Measurements from ENCODE around the gene KRT86. TPM values are rescaled to one million over a fixed set of nuclear protein-coding genes. Genes with fewer than 3 reads are reported as not detected.

The KRT86 gene
- not detected in 2 replicates for total RNA-seq (2014; rRNA removed; shearing (Covaris generic))

DNA sequence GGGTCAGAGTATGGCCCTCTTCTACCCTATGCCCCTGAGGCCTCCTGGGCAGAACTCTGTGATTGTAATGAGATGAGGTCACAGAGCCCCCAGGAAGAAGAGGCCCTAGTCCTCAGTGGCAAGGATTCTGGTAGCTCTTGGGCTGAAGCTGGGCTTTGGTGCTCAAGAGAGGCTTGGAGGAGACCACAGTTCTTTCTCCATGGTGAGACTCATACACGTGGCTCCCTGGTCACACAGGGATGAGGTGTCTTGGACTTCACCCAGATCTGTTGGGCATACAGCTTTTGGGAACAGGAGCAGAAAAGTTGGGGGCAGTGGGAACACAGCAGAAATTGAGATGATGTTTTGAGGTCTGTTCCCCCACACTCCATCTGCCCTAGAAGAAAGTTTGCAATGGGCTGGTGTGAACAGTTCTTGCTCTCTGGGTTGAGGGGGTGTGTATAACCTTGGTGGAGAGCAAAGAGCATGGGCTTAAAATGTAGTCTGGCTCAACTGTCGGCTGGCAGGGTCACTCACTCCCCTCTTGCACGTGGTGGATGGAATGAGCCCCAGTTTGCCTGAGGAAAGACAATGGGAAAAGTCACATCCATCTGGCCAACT is at the start of gene KRT86:
Gene KRT86 (plus strand): TSS at position 125 of the 600 bp plus-strand sequence. CDS start 27,272 bp downstream, outside the sequence.
- DNase-seq (ENCODE audit: low spot score), result no peak
- in situ Hi-C loops (cut with HindIII; ENCODE audit: low sequenced_read_pairs), result no loop called here

DNA sequence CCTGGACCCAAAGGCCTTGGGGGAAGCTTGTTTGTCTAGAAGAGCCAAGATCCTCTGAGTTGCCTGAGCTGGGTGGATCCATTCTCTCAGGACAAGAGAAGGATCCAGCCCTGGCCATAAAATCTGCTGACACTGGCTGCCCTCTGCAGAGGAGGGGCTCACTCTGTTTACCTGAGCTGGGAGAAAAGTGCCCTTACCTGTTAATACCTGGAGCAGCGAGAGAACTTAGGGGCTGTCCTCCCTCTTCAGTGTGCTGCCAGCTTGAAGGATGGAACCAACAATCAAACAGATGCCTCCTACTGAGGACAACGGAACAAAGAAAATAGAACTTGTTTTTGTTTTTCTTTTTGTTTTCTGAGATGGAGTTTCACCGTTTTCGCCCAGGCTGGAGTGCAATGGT is 48.7 kb upstream of the KRT86 start:
- in situ Hi-C loops (cut with HindIII; ENCODE audit: low sequenced_read_pairs), result no loop called here
- DNase-seq (ENCODE audit: low spot score), result no peak

DNA sequence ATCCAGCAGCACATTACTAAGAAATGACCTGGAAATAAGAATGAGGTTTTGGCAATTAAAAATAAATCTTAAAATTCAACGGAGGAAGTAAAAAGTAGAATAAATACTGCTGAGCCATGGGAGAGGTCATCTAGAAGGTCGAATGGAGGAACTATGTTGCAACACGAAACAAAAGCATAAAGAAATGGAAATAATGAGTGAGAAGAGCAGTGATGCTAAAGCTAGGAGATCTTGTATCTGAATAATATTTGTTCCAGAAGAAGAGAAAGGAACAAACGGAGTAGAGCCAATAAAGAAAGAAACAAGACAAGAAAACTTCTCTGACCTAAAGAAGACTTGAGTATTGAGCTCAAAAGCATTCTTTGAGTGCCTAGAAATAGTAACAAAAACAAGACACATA is 48.0 kb upstream of the KRT86 start:
- DNase-seq (ENCODE audit: low spot score), result no peak
- in situ Hi-C loops (cut with HindIII; ENCODE audit: low sequenced_read_pairs), result no loop called here

DNA sequence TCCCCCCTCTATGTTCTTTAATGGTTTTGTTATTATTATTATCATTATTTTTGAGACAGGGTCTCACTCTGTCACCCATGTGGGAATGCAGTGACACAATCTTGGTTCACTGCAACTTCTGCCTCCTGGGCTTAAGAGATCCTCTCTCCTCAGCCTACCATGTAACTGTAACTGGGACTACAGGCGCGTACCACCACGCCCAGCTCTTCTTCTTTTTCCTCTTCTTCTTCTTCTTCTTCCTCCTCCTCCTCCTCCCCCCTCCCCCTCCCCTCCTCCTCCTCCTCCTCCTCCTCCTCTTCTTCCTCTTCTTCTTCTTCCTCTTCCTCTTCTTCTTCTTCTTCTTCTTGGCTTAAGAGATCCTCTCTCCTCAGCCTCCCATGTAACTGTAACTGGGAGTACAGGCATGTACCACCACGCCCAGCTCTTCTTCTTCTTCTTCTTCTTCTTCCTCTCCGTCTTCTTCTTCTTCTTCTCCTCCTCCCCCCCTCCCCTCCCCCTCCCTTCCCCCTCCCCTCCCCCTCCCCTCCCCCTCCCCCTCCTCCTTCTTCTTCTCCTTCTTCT is 46.8 kb upstream of the KRT86 start:
- DNase-seq (ENCODE audit: low spot score), result no peak
- in situ Hi-C loops (cut with HindIII; ENCODE audit: low sequenced_read_pairs), result no loop called here

DNA sequence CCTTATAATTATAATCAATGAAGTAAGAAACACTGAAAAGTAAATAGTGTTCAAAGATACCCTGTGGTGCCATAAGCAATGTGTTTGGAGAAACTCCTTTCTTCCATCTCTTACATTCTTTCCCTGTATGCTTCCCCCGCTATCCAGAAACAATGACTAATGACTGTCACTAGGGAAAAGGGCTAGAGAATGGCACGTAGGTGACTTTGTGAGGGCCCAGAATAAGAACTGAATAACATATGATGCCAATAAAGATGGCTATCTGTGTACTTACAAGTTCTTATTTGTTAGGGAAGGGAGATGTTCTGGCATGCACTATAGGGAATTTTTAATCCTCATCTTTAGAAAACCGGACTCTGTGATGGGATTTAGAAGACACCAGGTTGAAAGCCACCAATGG is 46.1 kb upstream of the KRT86 start:
- in situ Hi-C loops (cut with HindIII; ENCODE audit: low sequenced_read_pairs), result no loop called here
- no peak for DNase-seq (ENCODE audit: low spot score)

DNA sequence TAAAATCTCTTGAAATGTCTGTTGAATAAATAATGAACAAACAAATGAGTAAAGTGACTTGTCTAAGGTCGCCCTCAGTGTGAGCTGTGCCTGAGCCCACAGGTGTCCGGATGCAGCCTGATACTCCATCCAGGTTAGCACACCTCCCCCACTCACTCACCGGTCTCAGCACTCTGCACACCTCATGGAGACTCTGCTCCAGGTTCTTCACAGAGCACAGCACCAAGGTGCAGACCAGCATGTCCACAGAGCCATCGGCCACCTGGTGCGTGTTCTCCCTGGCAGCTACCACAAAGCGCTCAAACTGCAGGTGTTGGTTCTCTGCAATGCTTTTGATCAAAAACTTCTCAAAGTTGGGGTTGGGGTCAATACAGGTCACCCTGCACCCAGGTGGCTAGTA is 45.5 kb upstream of the KRT86 start:
- no peak for DNase-seq (ENCODE audit: low spot score)
- in situ Hi-C loops (cut with HindIII; ENCODE audit: low sequenced_read_pairs), result no loop called here

DNA sequence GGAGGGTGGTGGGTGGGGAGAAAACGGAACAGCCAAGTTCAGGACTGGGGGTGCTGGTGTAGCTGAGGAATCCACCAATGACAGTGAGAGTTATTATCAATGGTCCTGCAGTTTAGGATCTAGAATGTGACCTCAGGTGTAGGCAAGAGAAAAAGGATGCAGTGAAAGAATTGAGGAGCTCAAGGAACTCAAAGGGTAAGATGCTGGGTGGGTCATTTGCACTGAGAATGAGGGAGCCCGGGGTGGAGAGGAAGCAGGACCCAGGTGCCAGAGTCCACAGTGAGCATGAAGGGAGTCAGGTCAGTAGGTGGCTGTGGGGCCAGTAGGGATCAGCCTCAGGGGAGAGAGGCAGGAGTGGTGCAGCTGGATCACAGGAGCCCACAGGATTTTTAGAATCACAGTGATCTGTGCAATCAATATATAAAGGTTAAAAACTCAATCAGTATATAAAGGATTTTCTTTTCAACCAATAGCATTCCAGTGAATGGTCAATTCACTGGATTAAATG is 44.6 kb upstream of the KRT86 start:
- in situ Hi-C loops (cut with HindIII; ENCODE audit: low sequenced_read_pairs), result no loop called here
- DNase-seq (ENCODE audit: low spot score), result no peak

DNA sequence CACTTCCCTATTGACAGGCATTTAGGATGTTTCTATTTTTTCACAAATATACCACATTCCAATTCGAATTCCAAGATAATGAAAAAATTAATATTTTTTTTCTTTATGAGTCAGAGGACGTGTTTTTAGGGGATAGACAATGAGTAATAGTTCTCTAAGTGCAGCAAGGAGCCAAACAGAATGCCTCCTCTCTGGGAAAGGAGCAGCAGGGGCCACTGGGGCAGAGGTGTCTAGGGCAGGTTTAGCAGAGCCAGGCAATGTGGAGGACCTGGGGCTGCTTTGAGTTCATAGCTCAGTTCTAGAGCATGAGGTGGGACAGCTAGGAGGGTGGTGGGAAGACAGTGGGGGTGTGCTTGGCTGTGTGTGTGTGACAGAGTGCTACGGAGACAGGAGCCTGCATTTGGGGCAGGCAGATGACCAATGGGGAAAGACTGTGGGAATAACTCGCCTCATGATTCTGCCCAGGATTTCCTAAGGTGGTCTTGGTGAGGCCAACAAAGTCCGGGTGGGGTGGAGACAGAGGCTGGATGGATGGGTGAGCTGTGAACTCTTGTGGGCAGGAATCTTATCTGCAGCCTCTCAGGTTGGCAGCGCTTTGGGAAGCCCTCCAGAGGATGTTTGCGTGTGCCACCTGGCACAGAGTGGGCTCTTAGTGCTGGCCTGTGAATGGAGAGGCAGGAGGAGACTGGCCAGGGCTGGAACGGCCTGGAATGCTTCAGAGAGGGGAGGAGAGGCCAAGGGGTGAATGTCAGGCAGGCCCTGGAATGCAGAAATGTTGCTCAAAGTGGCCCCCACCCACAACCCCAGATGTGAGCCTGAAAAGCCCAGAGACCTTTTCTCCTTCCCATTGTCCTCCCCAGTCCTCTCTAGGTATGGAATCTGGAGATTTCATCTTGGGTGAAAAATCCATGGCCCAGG is 43.8 kb upstream of the KRT86 start:
- peak; percentile 61 for DNase-seq (ENCODE audit: low spot score)
- in situ Hi-C loops (cut with HindIII; ENCODE audit: low sequenced_read_pairs), result no loop called here

DNA sequence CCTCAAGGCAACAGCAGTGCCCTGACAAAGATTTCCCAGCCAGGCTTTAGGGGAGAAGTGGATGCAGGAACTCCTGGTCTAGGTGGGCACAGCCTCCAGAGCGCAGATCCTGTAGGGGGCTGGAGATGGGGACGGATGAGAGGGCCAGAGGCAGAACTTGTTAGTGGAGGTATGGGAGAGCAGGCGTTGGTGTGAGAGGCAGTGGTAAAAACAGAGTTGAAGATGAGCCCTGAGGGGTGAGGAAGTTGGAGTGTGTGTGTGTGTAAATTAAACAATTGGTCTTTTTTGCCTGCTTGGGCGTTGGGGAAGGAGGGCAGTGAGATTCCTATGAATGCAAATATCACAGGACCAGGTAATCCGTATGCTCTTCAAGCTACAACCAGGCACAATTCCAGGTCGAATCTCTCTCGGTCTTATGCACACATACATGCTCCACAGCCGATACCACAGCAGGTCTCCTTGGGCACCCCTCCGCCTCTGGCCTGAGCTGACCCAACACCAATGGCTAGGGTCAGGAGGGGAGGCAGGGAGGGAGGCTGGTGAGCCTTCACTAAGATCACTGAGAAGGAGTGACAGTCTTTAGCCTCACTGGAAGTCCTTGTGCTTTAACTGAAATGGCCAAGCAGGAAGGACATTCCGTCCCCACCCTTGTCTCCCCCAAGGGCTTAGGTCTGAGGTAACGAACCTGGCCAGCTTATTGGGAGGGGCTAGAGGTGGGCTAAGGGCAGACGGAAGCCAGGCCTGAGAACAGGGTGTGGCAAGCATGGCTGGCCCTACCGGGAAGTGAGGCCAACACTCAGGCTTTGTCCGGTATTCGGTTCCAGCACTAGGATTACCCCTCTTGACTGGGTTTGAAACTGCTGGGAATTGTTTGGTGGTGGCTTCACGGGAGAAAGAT is 42.9 kb upstream of the KRT86 start:
- no peak for DNase-seq (ENCODE audit: low spot score)
- in situ Hi-C loops (cut with HindIII; ENCODE audit: low sequenced_read_pairs), result no loop called here

DNA sequence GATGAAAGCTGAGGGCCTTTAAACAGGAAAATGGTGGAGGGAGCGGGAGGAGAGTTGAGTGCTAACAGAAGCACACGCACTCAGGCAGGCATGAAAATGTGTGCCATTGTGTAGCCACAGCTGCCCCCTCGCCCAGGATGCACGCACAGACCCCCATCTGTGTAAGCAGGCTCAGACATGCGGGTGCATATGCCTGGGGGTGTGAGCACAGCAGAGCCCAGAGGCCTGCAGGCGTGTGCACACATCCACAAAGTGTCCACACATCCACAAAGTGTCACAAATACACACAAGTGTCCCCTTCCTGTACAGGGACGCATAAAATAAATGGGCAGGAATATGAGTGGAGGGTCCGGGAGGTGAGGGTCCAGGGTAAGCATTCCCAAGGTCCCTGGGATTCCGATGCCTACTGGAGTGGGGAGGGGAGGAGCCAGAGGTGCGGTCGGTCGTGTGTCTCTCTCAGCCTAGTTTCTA is 42.2 kb upstream of the KRT86 start:
- DNase-seq (ENCODE audit: low spot score), result no peak
- in situ Hi-C loops (cut with HindIII; ENCODE audit: low sequenced_read_pairs), result no loop called here

DNA sequence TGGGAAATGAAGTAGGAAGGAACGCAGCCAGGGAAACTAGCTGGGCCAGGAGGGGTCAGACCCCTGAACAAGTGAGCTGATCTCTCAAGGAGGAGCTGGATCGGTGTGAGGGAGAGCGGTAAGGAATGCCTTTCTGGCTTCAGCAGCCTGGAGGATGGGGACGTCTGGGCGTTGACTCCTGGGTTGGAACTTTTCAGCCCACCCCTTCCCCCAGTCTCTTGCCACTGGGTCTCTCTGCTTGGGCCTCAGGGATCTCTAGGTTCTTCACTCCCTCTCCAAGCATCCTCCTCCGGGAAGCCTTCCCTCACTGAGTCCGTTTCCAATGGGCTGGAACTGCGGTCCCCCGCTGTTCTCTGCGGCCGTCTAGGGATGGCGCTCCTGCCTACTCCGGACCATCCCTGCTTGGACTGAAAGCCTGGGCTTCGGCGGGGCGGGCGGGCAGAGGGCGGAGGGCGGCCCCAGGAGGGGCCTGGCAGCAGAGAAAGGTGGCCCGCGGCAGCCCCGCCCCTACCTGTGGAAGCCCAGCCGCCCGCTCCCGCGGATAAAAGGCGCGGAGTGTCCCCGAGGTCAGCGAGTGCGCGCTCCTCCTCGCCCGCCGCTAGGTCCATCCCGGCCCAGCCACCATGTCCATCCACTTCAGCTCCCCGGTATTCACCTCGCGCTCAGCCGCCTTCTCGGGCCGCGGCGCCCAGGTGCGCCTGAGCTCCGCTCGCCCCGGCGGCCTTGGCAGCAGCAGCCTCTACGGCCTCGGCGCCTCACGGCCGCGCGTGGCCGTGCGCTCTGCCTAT is 41.6 kb upstream of the KRT86 start, which contains the start of gene KRT7:
Gene KRT7 (plus strand): TSS at position 570 of the 788 bp plus-strand sequence. CDS start 54 bp downstream, at position 624.
- DNase-seq (ENCODE audit: low spot score), result no peak
- in situ Hi-C loops (cut with HindIII; ENCODE audit: low sequenced_read_pairs), result no loop called here

DNA sequence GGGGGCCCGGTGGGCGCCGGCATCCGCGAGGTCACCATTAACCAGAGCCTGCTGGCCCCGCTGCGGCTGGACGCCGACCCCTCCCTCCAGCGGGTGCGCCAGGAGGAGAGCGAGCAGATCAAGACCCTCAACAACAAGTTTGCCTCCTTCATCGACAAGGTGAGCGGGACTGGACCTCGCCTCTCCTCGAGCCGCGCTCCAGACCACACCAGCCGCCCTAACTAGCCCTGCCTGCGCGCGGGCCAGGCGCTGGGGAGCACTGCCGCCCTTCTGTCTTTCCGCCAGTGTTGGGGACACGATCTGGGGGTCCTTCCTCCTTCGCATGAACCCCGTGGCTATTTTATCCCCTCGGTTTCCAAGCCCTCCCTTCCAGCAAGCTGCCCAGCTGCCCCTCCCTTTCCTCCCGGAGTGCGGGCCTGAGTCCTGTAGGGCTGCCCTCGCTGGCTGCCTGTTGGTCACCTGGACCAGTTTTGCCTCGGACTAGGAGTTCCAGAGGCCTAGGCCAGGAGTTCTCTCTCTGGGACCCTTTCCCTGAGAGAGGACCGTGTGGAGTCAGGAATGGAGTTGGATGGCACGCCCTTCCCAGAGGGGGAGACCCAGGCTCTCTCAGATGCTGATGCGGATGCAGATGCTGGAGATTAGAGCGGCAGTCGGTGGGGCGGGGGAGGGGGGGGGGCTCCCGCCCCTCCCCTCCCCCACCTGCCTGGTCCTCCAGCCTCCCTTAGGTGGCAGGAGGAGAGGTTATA is 40.8 kb upstream of the KRT86 start:
- DNase-seq (ENCODE audit: low spot score), result no peak
- in situ Hi-C loops (cut with HindIII; ENCODE audit: low sequenced_read_pairs), result no loop called here

DNA sequence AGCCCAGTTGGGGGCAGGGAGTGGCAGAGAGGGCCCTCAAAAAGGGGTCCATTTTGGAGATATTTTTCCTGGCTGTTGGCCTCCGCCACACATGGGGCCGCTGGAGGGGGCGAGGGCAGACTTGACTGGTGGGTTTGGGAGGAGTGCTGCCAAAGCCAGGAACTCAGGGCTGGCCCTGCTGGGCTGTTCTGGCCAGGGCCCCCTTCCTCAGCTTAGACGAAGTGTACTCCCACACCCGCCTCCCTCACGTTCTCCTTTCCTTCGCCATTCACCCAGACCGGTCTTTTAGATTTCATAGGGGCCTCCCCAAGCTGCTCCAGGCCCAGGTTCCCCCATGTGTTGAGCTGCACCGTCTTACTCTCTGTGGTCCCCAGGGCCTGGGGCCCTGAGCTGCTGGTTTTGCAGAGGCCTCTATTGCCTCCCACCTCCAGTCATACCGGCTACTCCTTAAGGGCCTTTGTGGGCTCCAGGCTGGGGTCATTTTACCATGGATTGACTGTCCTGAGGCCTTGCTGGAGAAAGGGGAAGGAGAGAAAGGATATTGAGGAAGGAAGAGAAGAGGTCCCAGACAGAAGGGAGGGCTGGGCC is 40.1 kb upstream of the KRT86 start:
- no peak for DNase-seq (ENCODE audit: low spot score)
- in situ Hi-C loops (cut with HindIII; ENCODE audit: low sequenced_read_pairs), result no loop called here

DNA sequence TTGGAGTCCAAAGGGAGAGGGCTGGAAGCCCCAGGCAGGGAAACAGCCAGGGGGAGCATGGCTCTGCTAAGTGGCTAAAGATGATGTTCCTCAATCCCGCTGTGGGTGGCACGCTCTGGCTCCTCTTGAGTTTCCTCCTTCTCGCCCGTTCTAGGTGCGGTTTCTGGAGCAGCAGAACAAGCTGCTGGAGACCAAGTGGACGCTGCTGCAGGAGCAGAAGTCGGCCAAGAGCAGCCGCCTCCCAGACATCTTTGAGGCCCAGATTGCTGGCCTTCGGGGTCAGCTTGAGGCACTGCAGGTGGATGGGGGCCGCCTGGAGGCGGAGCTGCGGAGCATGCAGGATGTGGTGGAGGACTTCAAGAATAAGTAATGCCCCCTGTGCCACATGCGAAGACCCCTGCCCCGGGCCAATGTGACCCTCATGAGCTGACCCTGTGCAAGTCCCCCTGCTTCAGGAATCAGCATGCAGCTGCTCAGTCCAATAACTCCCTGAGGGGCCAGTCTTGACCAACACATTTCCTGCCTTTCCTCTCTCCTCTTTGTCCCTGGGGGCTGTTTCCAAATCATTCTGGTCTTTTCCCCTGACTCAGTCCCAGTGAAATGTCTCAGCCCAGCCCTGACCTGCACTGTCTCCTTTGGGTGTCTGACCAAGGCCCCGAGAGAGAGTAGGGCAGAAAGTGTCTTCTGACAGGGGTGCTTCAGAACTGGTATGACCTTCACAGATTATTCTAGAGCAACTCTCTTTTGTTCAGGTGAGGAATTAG is 39.3 kb upstream of the KRT86 start:
- in situ Hi-C loops (cut with HindIII; ENCODE audit: low sequenced_read_pairs), result no loop called here
- DNase-seq (ENCODE audit: low spot score), result no peak

DNA sequence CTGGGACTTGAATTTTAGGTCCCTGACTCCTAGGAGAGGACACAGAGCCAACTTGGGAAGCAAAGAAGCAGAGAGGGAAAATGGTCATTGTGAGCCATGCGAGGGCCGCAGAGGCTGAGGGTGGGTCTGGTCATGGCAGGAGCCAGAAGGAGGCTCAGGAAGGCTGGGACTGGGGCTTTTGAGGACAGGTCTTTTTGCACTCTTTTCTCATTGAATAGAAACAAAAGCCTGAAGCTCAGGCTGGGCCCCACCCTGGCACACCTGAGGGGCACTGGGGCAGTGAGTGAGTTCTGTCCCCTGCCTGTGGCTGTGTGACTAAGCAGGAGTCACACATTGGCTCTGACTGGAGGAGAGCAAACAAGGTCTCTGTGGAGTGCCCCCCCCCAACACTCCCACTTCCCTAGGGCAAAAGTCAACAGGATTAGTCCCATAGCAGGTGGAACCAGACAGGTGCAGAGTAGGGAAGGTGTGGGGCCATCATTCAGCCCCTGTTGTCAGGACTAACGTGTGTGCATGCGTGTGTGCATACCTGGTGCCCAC is 38.6 kb upstream of the KRT86 start:
- no peak for DNase-seq (ENCODE audit: low spot score)
- in situ Hi-C loops (cut with HindIII; ENCODE audit: low sequenced_read_pairs), result no loop called here

DNA sequence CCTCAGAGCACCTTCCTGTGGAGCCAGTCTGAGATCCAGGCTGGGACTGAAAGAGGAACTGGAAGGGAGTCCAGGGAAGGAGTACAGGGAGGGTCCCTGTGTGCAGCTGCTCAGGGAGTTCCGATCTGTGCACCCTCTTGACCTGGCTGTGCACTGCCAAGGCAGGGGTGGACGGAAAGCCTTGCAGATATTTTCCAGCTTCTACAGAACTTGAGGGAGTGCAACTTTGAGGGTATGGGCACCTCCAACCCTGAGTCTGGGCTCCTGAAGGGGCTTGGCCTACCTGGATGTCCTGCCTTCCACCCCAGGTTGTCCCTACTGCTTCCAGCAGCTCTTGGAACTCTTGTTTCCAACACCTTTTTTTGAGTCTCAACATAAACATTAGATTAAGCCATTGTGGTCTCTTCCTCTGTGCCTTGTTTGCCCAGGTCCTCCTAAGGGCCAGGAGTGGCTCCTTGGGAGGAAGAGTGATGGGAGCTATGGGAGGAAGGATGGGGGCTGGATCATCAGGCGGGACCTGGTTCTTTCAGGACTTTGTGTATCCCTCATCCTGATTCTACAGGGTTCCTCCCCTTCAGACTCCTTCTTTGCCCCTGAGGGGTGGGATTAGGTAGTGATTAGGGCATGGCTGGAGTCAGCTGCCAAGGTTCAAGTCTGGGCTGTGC is 37.9 kb upstream of the KRT86 start:
- DNase-seq (ENCODE audit: low spot score), result no peak
- in situ Hi-C loops (cut with HindIII; ENCODE audit: low sequenced_read_pairs), result no loop called here
